Hepatocyte (in vitro differentiated cells): ENCODE measurements around the gene TAF4. TPM values are rescaled to one million over a fixed set of nuclear protein-coding genes. Genes with fewer than 3 reads are reported as not detected.

ENCODE experiments used
- DNase-seq: peaks from one replicate; pipeline ENCODE4 v3.0.0-alpha.2; 2016; ENCODE audit warnings: low spot score
- H2AFZ ChIP-seq: fragments of 200-600 bp; sonication (generic); 2 replicates; pipeline ENCODE4 v1.6.0; 2016; ENCODE audit warnings: antibody characterized with exemption, mild to moderate bottlenecking
- H3K27ac ChIP-seq: fragments of 200-600 bp; sonication (generic); 2 replicates; pipeline ENCODE4 v1.5.1; 2016; ENCODE audit warnings: mild to moderate bottlenecking
- H3K27me3 ChIP-seq: fragments of 200-600 bp; sonication (generic); 2 replicates; pipeline ENCODE4 v1.6.1; 2016
- H3K36me3 ChIP-seq: fragments of 200-600 bp; sonication (generic); replicated peaks from 2 replicates; pipeline ENCODE4 v1.5.1; 2016; ENCODE audit warnings: low read depth; ENCODE audit not compliant: insufficient read depth
- H3K4me1 ChIP-seq: fragments of 200-600 bp; sonication (generic); 2 replicates; pipeline ENCODE4 v1.5.1; 2016; ENCODE audit warnings: mild to moderate bottlenecking, moderate library complexity; ENCODE audit not compliant: insufficient read depth
- H3K4me2 ChIP-seq: fragments of 200-600 bp; sonication (generic); 2 replicates; pipeline ENCODE4 v1.6.0; 2016
- H3K4me3 ChIP-seq: fragments of 200-600 bp; sonication (generic); 2 replicates; pipeline ENCODE4 v1.5.1; 2016; ENCODE audit warnings: mild to moderate bottlenecking
- H3K79me2 ChIP-seq: fragments of 200-600 bp; sonication (generic); 2 replicates; pipeline ENCODE4 v1.6.0; 2017; ENCODE audit warnings: mild to moderate bottlenecking
- H3K9me2 ChIP-seq: fragments of 200-600 bp; sonication (generic); replicated peaks from 2 replicates; pipeline ENCODE4 v1.6.0; 2017; ENCODE audit warnings: mild to moderate bottlenecking; ENCODE audit not compliant: insufficient read depth
- H3K9me3 ChIP-seq: fragments of 200-600 bp; sonication (generic); 2 replicates; pipeline ENCODE4 v1.5.1; 2016; ENCODE audit warnings: low read depth, mild to moderate bottlenecking
- H4K20me1 ChIP-seq: fragments of 200-600 bp; sonication (generic); 2 replicates; pipeline ENCODE4 v1.6.0; 2016; ENCODE audit warnings: mild to moderate bottlenecking; ENCODE audit not compliant: insufficient read depth, poor library complexity, severe bottlenecking
- EZH2 ChIP-seq: fragments of 200-600 bp; sonication (generic); IDR thresholded peaks from 2 replicates; pipeline ENCODE4 v1.6.1; 2016; ENCODE audit warnings: antibody characterized with exemption, mild to moderate bottlenecking, borderline replicate concordance
- EZH2phosphoT487 ChIP-seq: fragments of 200-600 bp; sonication (generic); IDR thresholded peaks from one replicate; pipeline ENCODE4 v1.6.1; 2018; ENCODE audit warnings: antibody characterized with exemption, mild to moderate bottlenecking, low read depth, moderate library complexity; ENCODE audit not compliant: unreplicated experiment, severe bottlenecking
- WGBS: methylation state at CpG from one replicate; pipeline ENCODE4 v1.1.6; 2016; ENCODE audit warnings: low lambda C conversion rate; ENCODE audit errors: missing lambda C conversion rate; 5-methylcytosine and 5-hydroxymethylcytosine counted together
- polyA plus RNA-seq: library from polyadenylated mRNA; unstranded; fragments of >200 nt; fragmentation: Nextera tagmentation; extraction: Ambion mirVana; gene quantifications from 2 replicates; pipeline ENCODE4 v1.2.1, GENCODE V29; 2016
- total RNA-seq: library from RNA; depleted of rRNA; stranded (reverse); fragments of >200 nt; gene quantifications from 2 replicates; pipeline ENCODE4 v1.2.3, GENCODE V29; 2014
- TF ChIP-seq, protein P1 (sequence below): fragments of 200-600 bp; sonication (generic); IDR thresholded peaks from 2 replicates; pipeline ENCODE4 v1.5.1; 2016; ENCODE audit warnings: antibody characterized with exemption, mild to moderate bottlenecking; ENCODE audit not compliant: poor library complexity

TAF4 gene
- total and polyA plus RNA-seq, 2 experiments from 2014 or later, result 2.9 to 6.6 TPM

DNA sequence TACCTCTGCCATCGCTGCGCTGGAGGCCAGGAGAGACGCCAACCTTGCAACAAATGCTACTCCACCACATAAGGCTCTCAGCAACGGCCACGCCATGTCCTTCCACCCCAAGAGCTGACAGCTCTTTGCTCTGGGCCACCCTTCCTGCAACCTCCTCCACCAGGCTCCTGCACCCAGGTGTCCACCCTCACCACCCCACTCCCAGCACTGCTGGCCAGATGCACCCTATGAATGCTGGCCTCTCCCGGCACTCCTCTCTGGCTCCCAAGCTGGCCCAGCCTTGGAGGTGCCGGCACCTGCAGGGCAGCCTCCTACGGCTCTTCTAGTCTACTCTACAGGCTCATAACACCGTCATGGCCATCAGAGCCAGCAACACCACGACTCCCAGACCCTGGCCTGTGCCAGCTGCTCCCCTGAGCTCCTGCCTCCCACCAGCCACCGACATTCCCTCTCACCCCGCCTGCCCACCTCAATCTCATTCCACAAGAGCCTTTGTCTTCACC lies 11.2 kb downstream of the TAF4 start:
- no peaks in the 10 kb centered on the region for H3K9me3 ChIP-seq
- H4K20me1 ChIP-seq, result peaks cover 76% of the 10 kb centered on the region
- peaks cover 86% of the 10 kb centered on the region for H3K79me2 ChIP-seq
- H3K27ac ChIP-seq, result no peak overlapping the region
- no peak overlapping the region for H2AFZ ChIP-seq
- H3K4me2 ChIP-seq, result no peak overlapping the region
- TF ChIP-seq EZH2 (no peak), EZH2phosphoT487 (no peak)
- TF ChIP-seq, protein P1, sequence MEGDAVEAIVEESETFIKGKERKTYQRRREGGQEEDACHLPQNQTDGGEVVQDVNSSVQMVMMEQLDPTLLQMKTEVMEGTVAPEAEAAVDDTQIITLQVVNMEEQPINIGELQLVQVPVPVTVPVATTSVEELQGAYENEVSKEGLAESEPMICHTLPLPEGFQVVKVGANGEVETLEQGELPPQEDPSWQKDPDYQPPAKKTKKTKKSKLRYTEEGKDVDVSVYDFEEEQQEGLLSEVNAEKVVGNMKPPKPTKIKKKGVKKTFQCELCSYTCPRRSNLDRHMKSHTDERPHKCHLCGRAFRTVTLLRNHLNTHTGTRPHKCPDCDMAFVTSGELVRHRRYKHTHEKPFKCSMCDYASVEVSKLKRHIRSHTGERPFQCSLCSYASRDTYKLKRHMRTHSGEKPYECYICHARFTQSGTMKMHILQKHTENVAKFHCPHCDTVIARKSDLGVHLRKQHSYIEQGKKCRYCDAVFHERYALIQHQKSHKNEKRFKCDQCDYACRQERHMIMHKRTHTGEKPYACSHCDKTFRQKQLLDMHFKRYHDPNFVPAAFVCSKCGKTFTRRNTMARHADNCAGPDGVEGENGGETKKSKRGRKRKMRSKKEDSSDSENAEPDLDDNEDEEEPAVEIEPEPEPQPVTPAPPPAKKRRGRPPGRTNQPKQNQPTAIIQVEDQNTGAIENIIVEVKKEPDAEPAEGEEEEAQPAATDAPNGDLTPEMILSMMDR, result no peak
- 89% methylated on average over 10 of the region's 12 CpGs for WGBS
- no peaks in the 10 kb centered on the region for H3K27me3 ChIP-seq
- H3K4me3 ChIP-seq, result no peak overlapping the region
- H3K9me2 ChIP-seq, result no peaks in the 10 kb centered on the region
- no peaks in the 10 kb centered on the region for H3K36me3 ChIP-seq
- no peak for DNase-seq
- peaks cover 8% of the 10 kb centered on the region for H3K4me1 ChIP-seq

DNA sequence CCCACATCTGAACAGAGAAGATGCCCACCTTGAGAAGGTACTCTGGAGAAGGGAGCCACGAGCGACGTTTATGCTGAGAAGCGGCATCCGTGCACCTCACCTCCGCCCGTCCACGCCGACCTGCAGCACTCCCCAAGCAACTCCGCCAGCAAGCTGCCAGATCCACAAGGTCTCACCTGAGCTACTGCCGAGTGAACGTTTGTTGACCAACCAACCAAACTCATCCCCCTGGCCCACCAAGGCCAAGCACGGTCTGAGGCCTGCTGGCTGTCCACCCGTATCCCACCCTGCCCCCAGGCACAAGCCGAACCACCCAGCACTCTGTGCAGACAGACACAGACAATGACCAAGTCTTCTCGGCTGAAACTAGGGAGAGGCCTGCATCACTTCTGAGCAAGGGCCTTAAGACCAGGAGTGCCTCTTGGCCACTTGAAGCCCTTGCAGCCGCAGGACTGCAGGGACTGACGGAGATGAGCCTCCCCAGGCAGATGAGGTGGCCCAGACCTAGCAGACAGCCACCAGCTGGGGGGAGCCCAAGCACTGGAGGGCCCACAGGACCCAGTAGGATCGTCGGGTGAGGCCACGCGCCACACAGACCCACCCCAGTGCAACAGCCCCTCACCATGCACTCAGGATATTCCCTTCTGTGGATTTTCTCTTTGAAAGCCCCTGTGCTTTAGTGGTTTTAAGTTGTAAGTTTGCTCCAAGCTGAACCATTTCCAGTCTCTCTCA lies 12.1 kb downstream of the TAF4 start:
- TF ChIP-seq EZH2 (no peak), EZH2phosphoT487 (no peak)
- TF ChIP-seq, protein P1, result no peak
- H3K4me1 ChIP-seq, result peaks cover 8% of the 10 kb centered on the region
- H3K79me2 ChIP-seq, result peaks cover 87% of the 10 kb centered on the region
- WGBS, result 96% methylated on average over 22 of the region's 22 CpGs
- DNase-seq, result no peak
- no peak overlapping the region for H3K4me3 ChIP-seq
- H3K27me3 ChIP-seq, result no peaks in the 10 kb centered on the region
- H4K20me1 ChIP-seq, result peaks cover 76% of the 10 kb centered on the region
- no peaks in the 10 kb centered on the region for H3K36me3 ChIP-seq
- H2AFZ ChIP-seq, result no peak overlapping the region
- H3K9me3 ChIP-seq, result no peaks in the 10 kb centered on the region
- H3K9me2 ChIP-seq, result no peaks in the 10 kb centered on the region
- no peak overlapping the region for H3K4me2 ChIP-seq
- no peak overlapping the region for H3K27ac ChIP-seq

DNA sequence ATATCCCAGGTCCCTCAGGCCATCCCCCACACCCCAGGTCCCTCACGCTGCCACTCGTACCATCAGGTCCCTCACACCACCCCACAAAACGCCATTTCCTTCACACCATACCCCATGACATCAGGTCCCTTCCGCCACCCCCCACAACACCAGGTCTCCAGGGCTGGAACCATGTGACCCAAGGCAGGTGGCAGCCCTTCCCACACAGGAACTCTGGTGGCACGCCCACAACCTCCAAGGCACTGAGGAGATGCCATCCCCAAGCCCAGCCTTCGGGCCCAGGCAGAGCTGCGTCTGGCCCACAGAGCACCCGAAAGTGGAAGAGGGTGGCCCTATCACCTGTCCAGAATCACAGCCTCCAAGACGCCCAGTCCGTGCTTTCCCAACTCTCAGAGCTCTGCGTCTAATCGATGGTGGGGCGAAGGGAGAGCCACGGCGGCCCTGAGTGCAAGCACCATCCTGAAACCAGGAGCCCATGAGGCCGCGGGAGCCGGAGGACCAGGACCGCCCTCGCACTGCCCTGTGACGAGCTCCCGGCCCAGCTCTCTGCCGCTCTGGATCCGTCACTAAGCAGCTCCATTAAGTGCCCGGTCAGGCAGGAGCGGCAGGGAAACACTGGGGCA lies 12.7 kb downstream of the TAF4 start:
- peaks cover 83% of the 10 kb centered on the region for H4K20me1 ChIP-seq
- no peak for TF ChIP-seq EZH2
- peaks cover 8% of the 10 kb centered on the region for H3K4me1 ChIP-seq
- H3K36me3 ChIP-seq, result no peaks in the 10 kb centered on the region
- no peaks in the 10 kb centered on the region for H3K9me3 ChIP-seq
- no peak overlapping the region for H3K4me3 ChIP-seq
- H3K27me3 ChIP-seq, result no peaks in the 10 kb centered on the region
- H3K79me2 ChIP-seq, result peaks cover 94% of the 10 kb centered on the region
- no peak for DNase-seq
- H3K27ac ChIP-seq, result no peak overlapping the region
- H3K4me2 ChIP-seq, result no peak overlapping the region
- WGBS, result 96% methylated on average over 24 of the region's 26 CpGs
- no peaks in the 10 kb centered on the region for H3K9me2 ChIP-seq
- H2AFZ ChIP-seq, result no peak overlapping the region

DNA sequence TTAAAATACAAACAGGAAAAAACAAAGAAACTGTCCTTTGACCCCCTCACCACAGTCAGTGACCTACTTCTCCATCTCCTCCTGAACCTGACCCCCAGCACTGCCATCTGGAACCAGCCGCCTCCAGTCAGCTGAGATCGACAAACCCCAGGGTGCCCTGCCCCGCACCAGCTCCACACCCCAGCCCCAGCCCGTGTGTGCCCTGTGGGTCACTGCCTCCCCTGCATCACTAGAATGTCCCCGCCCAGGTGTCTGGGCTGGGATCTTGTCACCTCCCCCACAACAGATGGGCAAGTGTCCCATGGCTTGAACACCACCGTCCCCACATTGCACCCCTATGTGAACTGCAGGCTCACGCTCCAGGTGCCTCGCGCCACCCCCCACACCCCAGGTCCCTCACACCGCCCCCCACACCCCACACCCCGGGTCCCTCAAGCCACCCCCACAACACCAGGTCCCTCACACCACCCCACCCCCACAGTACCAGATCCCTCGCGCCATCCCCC lies 13.3 kb downstream of the TAF4 start:
- no peaks in the 10 kb centered on the region for H3K36me3 ChIP-seq
- WGBS, result 98% methylated on average over 5 of the region's 13 CpGs
- TF ChIP-seq EZH2 (no peak), EZH2phosphoT487 (no peak)
- TF ChIP-seq, protein P1, result no peak
- peaks cover 86% of the 10 kb centered on the region for H4K20me1 ChIP-seq
- no peak for DNase-seq
- no peak overlapping the region for H3K4me2 ChIP-seq
- H3K4me3 ChIP-seq, result no peak overlapping the region
- H3K9me3 ChIP-seq, result no peaks in the 10 kb centered on the region
- H3K27ac ChIP-seq, result no peak overlapping the region
- peaks cover 8% of the 10 kb centered on the region for H3K4me1 ChIP-seq
- H3K27me3 ChIP-seq, result no peaks in the 10 kb centered on the region
- H3K79me2 ChIP-seq, result peaks cover 99% of the 10 kb centered on the region
- no peak overlapping the region for H2AFZ ChIP-seq
- no peaks in the 10 kb centered on the region for H3K9me2 ChIP-seq
